ENCODE results near the gene MSMB.
"Not testable (repeated sequence)": the region's sequence is repeated elsewhere in the genome, so short reads cannot be mapped to it uniquely, and the experiment has no call there.

MSMB gene

GRCh38 chr10:46069771-46070463, 23.8 kb upstream of the MSMB start:
- ATAC-seq = no peak

GRCh38 chr10:46068905-46069304, 22.8 kb upstream of the MSMB start:
- no peak for ATAC-seq

DNA sequence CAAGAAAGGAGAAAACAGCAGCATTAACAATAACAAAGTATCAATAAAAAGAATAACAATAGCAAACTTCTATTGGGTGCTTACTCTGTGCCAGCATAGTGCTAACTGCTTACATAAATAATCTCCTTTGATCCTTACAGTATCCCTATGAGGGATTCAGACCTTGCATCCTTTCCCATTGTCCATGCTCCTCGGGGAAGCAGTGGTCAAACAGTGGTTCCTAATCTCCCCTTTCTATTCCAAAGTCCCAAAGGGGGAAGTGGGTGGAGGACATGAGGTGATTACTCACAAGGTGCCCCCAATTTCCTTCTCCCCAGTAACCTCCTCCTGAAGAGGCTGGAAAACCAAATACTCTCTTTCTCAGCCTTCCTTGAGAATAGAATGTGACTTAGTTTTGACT, 22.0 kb upstream of the MSMB start:
- no peak for ATAC-seq

- no peak for ATAC-seq
Measured at GRCh38 chr10:46064269-46064817, 18.3 kb upstream of the MSMB start.

- no peak for ATAC-seq
Measured at GRCh38 chr10:46062723-46063428, 16.8 kb upstream of the MSMB start.

DNA sequence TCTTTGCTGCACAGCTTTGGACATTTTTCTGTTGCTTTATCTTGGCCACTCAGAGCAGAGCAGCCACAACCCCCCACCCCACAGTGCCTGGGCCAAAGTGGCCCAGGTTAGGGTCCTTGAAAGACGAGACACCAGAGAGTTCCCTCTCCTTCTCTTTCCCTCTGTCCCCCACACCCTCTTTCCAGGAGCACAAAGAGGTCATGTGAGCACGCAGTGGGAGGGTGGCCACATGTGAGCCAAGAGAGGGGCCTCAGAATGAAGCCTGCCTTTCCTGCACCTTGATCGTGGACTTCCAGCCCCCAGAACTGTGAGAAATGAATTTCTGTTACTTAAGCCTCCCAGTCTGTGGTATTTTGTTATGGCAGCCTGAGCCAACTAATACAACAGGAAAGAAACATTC, 14.6 kb upstream of the MSMB start:
- no peak for ATAC-seq

GRCh38 chr10:46057927-46058326, 11.9 kb upstream of the MSMB start:
- not testable (repeated sequence) for ATAC-seq

DNA sequence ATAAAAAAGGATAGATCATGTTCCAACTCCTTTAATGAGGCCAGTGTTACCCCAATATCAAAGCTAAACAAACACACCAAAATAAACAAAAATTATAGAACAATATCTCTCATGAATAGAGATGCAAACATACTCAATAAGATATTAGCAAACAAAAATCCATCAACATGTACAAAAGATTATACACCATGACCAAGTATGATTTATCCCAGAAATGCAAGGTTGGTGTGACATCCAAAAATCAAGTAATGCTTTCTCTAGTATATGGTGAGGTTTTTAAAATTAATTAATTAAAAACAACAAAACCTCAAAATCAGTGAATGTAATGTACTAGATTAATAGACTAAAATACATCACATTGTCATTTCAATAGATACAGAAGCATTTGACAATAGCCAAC, 11.0 kb upstream of the MSMB start:
- no peak for ATAC-seq

- no peak for ATAC-seq
Measured at GRCh38 chr10:46055771-46056170, 9.7 kb upstream of the MSMB start.

DNA sequence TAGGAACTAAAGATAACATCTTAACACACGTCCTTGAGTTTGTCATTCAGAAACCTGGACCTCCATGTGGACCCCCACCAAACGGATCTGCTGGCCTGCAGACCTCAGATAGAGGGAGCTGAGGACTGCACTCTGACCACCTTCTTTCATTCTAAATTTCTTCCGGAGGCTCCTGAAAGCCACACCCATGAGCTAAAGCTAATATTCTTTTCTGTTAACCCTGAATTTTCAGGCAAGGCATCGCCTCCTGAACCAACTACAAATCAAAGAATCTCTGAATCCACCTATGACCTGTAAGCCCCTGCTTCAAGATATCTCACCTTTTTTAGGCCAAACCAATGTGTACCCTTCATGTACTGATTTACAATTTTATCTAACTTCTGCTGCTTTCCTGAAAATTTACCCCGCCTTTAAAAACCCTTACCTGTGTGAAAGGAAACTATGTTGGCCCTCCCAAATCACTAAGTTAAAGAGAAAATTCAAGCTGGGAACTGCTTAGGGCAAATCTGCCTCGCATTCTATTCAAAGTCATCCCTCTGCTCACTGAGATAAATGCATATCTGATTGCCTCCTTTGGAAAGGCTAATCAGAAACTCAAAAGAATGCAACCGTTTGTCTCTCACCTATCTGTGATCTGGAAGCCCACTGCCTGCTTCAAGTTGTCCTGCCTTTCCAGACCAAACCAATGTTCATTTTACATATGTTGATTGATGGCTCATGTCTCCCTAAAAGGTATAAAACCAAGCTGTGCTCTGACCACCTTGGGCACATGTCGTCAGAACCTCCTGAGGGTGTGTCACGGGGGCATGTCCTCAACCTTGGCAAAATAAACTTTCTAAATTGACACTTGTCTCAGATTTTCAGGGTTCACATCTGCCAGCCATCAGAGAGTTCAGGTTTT, 7.7 kb upstream of the MSMB start:
- no peak for ATAC-seq

- no peak for ATAC-seq
Measured at GRCh38 chr10:46052791-46053375, 6.8 kb upstream of the MSMB start.

DNA sequence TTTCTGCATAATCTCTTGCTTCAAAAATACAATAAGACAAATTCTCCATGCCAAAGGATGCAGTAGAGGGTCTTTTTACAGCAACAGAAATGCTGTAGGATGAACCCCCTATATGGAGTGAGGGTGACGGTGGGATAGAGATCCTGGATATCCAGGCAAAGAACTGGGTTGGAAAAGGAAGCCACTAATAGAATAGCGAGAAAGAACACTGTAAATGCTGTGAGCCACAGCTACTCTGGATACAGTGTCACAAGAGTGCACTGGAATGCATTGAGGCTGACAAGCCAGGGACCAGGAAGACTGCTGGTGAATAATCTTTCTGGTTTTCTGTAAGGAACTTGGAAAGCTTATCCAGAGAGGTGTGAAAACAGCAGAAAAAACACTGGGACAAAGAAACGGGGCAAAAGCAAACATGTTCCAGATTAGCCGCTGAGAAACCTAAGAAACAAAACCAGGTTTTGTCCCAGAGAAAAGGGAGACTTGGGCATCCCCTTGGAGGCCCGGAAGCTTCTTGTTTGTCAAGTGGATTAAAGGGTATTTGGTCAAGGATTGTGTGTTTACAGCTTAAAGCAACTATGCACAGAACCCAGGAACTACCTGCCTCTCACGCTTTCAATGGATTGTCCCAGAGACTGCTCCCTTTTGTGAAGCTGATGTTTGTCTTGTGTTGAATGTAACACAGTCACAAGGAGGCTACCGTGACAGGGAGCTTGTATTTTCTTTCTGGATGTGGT, 6.2 kb upstream of the MSMB start:
- ATAC-seq = no peak

- no peak for ATAC-seq
Measured at GRCh38 chr10:46050941-46051623, 5.0 kb upstream of the MSMB start.

DNA sequence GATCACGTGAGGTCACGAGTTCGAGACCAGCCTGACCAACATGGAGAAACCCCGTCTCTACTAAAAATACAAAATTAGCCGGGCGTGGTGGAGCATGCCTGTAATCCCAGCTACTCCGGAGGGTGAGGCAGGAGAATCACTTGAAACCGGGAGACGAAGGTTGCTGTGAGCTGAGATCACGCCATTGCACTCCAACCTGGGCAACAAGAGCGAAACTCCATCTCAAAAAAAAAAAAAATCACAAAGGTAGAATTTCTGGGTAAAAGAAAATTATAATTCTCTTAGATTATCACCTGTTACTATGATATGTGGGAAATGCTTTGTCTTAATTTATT, 3.4 kb upstream of the MSMB start:
- not testable (repeated sequence) for ATAC-seq

DNA sequence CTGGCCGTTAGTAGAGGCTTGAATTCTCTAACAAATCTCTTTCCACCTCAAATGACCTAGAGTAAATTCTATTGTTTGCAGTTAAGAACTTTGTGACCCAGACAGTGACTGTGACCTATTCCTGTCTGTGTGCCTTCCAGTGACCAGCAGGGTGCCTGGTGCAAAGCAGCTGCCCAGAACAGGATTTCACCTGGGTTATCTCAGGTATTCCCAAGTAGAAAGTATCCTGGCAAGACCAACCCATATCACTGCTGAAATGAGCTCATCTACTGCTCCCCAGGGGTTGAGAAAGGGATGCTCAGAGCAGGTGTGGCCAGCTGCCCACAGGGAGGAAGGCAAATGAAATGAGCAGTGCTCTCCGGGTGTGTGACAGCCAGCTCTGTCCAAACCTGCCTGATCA, 2.1 kb upstream of the MSMB start:
- ATAC-seq = no peak

DNA sequence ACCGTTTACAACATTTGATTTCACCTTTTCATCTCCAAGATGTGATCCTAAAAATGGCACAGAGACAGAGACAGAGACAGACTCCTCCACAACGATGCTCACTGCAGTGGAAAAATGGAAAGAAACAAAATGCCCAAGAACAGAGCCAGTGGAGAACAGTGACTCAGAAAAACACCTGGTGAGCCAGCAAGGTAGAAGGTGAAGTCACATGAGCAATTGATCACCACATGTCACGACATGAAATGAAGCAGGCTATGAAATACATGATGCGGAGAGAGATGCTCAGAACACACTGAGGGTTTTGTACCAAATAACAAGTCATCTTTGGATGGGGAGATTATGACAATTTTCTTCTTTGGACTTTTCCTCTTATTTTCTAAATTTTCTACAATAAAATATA, 3.5 kb downstream of the MSMB start:
- ATAC-seq = no peak

- ATAC-seq = no peak
Measured at GRCh38 chr10:46040004-46040403, 6.1 kb downstream of the MSMB start.

DNA sequence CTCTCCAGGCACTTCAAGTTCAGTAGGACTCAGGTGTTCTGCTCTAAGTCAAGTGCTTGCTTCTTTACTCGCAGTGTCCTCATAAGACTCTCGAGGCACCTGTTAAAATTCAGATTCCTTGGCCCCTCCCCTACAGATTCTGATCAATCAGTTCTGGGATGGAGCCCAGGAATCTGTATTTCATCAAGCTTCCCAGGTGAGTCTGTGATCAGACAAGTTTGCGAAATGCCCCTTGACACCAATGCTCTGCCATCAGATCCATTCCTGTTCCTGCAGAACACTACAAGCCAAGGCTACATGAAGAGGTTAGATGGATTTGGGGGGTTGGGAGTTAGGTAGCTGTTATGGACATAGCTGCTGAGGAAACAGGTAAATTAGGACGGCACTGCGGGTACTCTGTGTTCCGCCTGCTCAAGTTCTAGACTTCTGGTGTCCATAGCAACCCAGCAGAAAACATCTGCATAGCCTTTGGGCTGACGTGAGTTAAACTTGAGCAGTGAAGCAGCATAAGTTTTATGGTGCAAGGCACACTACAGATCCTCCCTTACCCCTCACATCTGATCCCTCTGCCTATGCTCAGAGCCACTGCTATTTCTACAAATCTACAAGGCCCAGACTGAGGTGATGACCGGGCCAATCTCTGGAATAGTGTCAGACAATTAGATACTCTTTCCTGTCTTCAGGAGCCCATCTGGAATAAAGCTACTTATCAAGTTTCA, 8.8 kb downstream of the MSMB start:
- no peak for ATAC-seq

DNA sequence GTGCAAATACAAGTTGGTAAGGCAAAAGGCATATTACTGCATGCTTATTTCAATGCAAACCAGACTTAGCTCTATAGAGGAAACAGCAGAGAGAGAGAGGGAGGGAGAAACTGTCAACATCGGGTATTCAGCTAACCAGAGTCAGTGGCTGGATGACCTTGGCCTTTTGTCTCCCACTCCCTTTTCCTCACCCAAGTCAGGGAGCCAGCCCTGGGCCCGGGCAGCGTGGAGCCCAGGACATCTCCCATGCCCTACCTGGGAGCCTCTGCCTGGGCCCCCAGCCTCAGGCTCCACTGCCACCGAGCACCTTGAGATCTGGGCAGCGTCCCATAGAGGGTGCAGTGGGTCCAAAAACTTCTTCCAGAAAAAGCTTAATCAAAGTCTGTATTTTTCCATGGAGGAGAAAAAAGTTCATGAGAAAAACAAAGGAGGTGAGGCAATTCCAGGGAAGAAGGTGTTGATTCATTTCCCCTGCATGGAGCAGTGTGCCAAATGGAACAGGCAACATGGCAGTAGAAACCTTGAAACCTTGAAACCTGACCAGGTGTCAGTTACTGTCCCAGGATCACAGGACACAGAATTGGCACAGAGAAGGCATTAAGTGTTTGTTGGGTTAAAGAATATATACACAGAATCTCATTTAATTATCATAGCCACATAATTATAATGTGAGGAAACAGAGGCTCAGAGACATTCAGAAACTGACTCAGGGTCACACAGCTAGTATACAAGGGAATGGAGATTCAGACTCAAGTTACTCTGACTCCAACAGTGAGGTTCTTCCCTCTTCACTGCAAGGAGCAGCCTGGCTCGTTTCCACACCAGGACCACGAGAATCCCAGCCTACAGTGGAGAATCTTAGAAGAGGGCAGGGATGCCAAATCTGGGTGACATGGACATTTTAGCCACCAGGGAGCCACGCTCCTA, 9.9 kb downstream of the MSMB start:
- ATAC-seq = no peak

- no peak for ATAC-seq
Measured at GRCh38 chr10:46033602-46034011, 12.5 kb downstream of the MSMB start.
